ENCODE measurements around the gene CCDC27. TPM values are rescaled to one million over a fixed set of nuclear protein-coding genes. Genes with fewer than 3 reads are reported as not detected.
A peak's percentile ranks its signal among the peaks of the same experiment; 100 is the strongest.

The CCDC27 gene
- total RNA-seq, 1 donor from 2014 or later, result not detected

GRCh38 chr1:3779912-3780416 lies 27.7 kb downstream of the CCDC27 start:
- H3K4me3 ChIP-seq (ENCODE audit: low read depth, low read length), result no peak overlapping the region
- TF ChIP-seq CTCF (conservative IDR thresholded peaks at IDR 0.05; ENCODE audit: low read depth, low read length), result no peak
- no peak for DNase-seq (ENCODE audit: low read depth)

- H3K4me3 ChIP-seq (ENCODE audit: low read depth, low read length), result no peak overlapping the region
- DNase-seq (ENCODE audit: low read depth), result no peak
- no peak for TF ChIP-seq CTCF (conservative IDR thresholded peaks at IDR 0.05; ENCODE audit: low read depth, low read length)
These were observed 28.7 kb downstream of the CCDC27 start for GRCh38 chr1:3780901-3781300.

GRCh38 chr1:3783651-3784474 lies 31.6 kb downstream of the CCDC27 start:
- DNase-seq (ENCODE audit: low read depth), result no peak
- no peak for TF ChIP-seq CTCF (conservative IDR thresholded peaks at IDR 0.05; ENCODE audit: low read depth, low read length)
- no peak overlapping the region for H3K4me3 ChIP-seq (ENCODE audit: low read depth, low read length)

DNA sequence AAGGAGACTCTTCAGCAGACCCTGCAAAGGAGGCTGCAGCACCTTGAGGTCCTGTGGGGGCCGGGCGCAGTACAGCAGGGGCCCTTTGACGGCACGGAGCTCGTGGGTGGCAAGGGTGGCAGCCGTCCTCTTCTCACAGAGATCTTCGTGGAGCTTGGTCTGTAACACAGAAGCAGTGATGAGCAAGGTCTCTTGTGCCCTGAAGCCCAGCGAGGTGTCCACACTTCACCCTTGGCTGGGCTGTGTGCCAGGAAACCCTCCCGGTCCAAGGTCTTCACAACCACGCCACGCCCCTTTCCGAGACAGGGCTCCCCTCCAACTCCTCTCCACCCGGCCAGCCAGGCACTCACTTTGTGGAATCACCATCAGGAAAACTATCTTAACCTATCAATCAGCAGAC lies 32.8 kb downstream of the CCDC27 start:
- TF ChIP-seq CTCF (conservative IDR thresholded peaks at IDR 0.05; ENCODE audit: low read depth, low read length), result no peak
- no peak overlapping the region for H3K4me3 ChIP-seq (ENCODE audit: low read depth, low read length)
- DNase-seq (ENCODE audit: low read depth), result no peak

DNA sequence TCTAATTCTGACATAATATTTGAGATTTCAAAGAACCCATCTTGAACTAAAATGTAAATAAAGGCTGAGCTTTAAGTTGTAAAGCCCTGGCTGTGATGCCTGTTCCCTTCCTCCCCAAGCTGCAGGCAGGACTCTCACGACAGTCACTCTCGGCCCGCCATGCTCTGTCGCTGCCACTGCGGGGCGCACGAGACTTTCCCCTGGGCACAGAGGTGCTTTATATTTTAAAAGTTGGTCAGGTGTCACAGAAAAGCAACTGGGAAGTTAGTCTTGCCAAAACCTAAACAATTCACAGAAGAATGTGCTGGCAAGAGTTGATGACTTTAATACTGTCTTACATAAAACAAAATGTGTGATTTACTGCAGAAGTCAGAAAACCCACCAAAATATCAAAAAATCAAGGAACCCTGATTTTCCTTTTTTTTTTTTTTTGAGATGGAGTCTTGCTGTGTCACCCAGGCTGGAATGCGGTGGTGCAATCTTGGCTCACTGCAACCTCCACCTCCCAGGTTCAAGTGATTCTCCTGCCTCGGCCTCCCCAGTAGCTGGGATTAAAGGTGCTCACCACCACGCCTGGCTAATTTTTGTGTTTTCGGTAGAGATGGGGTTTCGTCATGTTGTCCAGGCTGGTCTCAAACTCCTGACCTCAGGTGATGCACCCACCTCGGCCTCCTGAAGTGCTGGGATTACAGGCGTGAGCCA lies 33.4 kb downstream of the CCDC27 start:
- TF ChIP-seq CTCF (conservative IDR thresholded peaks at IDR 0.05; ENCODE audit: low read depth, low read length), result peak; percentile 66
- no peak for DNase-seq (ENCODE audit: low read depth)
- H3K4me3 ChIP-seq (ENCODE audit: low read depth, low read length), result no peak overlapping the region

DNA sequence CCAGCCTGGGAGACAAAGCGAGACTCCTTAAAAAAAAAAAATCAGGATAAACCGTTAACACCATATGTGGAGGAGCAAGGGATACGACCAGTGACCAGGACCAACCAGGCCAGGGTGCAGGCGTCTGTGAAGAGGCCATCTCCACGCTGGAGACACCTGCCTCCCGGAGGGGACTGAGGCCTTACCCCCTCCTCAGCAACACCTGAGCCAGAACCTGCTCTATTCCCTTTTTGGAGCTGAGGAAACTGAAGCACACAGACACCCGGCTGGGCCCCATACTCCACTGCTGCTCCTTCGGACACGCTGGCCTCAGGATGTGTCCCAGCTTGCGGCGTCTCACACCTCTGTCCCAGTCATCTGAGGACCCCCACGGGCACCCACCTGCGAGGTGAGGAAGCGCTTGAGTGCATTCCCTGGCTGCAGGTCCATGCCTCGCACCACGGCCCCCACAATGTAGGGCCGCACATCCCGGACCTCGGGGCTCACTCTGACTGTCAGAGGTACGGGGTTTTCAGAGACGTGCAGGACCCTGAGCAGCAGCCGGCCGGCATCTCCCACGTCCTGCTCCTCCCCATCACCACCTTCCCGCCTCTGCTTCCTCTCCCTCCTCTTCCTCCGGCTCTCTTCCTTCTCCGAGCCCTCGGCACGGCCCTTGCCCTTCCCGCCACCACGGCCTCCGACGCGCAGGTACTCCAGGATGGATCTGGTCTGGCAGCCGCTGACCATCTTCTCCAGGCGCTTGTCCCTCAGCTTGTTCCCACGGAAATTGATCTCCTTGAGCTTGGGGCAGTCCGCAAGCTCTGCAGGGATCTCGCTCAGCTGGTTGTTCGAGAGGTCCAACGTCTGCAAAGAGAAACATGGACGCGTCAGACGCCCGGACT lies 34.5 kb downstream of the CCDC27 start:
- no peak for DNase-seq (ENCODE audit: low read depth)
- TF ChIP-seq CTCF (conservative IDR thresholded peaks at IDR 0.05; ENCODE audit: low read depth, low read length), result no peak
- H3K4me3 ChIP-seq (ENCODE audit: low read depth, low read length), result no peak overlapping the region
